Dermis lymphatic vessel endothelial cell (primary cell): ENCODE results near the gene COL8A1. TPM values are rescaled to one million over a fixed set of nuclear protein-coding genes. Genes with fewer than 3 reads are reported as not detected.

Experiments
- total RNA-seq: library from RNA; depleted of rRNA; stranded (reverse); fragments of >200 nt; gene quantifications from 2 replicates; pipeline ENCODE4 v1.2.1, GENCODE V29; 2014

COL8A1 gene
- 15.6 and 118 TPM in 2 replicates for total RNA-seq

DNA sequence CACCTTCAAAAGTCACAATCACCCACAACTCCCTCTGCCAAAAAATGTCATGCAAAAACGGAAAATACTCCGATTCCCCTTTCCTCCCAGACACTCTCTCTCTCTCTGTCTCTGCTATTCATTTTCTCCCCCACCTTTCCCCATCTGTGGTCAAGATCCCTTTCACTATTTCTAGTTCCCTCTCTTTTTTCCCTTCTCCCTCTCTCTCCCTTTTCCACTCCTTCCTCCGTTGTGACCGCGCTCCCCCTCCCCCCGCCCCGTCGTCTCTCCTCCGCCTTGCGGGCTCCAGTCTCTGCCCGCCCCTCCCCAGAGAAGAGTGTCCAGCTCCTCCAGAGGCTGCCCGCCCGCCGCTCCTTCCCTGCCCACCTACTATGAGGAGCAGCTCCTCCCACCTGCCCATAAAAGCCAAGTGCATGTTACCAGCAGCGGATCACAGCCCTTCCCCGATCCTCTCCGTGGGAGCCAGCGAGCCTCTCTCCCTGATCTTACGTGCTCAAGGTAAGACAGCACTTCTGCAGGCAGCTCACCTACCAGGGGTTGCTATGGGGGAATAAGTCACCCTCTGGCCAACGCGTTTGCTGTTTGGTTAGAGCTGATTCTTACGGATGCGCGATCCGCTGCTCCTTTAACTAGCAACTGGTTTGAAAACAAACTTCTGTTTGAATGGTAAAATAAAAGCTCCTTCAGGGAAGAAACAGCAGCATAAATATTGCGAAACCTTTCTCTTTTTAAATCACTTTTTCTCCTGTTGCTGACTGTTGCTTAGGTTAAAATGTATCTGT lies at the start of gene COL8A1:
COL8A1 (plus strand) TSS at position 428 of the 782 bp plus-strand sequence. CDS start 152,089 bp downstream, outside the sequence.

DNA sequence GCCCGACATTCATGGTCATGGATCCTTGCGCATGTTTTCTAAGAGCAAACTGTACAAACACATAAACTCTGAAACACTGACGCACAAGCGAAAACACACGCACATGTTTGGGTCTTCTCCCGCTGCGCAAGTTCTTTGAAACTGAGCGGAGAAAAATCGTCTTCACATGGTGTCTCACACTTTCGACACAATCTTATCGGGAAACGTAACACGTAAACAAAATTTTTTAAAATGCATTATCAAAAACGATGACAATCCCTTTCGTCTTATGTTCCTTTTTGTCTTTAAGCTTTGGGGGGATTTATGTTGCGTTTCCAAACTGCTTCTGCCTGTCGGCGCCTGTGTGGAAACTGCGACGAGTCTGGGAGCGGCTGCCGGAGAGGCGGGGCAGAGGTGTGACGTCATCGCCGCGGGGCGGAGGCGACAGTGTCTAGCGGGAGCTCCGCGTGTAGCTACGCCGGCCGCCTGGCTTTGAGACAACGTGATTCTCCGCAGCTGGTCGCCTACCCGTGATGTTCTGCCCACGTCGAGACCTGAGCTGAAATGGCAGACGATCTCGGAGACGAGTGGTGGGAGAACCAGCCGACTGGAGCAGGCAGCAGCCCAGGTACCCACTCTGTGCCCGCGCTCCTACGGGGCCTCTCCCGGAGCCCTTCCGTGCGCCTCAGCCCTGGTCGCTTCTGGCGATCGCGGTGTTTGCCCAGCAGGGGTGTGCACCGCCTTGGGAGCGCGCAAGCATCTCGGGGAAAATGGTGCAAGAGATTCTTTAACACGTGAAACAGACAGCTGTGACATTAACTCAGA lies 179.2 kb downstream of the COL8A1 start, which contains the start of gene CMSS1:
CMSS1 (plus strand) TSS at position 426 of the 804 bp plus-strand sequence.

Other genes with a start within 250 kb of the COL8A1 start
- gene CMSS1, start 179.3 kb downstream of the COL8A1 start, total RNA-seq, result 6.2 and 11.4 TPM in 2 replicates